Thoracic aorta (tissue), 2 donors: ENCODE data around the gene FOXP1. TPM values are rescaled to one million over a fixed set of nuclear protein-coding genes. Genes with fewer than 3 reads are reported as not detected.

Experiments
- ATAC-seq: fragments of 150-250 bp; one replicate; pipeline ENCODE4 v1.8.0; 2017; ENCODE audit warnings: low read depth; ENCODE audit not compliant: insufficient number of reproducible peaks, low FRiP score
- DNase-seq: peaks from one replicate; pipeline ENCODE4 v3.0.0-alpha.2; 2020; ENCODE audit warnings: low spot score
- H3K27ac ChIP-seq, 2 donors: fragments of 200-600 bp; sonication (generic); 1 replicate in 1 of 2; 2 replicates in 1 of 2; pipeline ENCODE4 v1.5.1; 2016; ENCODE audit warnings: mild to moderate bottlenecking in 2 of 2, moderate library complexity in 2 of 2
- H3K27me3 ChIP-seq: fragments of 200-600 bp; sonication (generic); replicated peaks from 2 replicates; pipeline ENCODE4 v1.6.0; 2016; ENCODE audit warnings: mild to moderate bottlenecking; ENCODE audit not compliant: insufficient read depth
- H3K36me3 ChIP-seq: fragments of 200-600 bp; sonication (generic); one replicate; pipeline ENCODE4 v1.5.1; 2016
- H3K4me1 ChIP-seq, 2 donors: fragments of 200-600 bp; sonication (generic); 1 replicate in 1 of 2; 2 replicates in 1 of 2; pipeline versions ENCODE4 v1.5.1 to v1.6.0; 2016; ENCODE audit warnings: low read depth in 2 of 2, mild to moderate bottlenecking in 1 of 2; ENCODE audit not compliant: control insufficient read depth in 1 of 2
- H3K4me3 ChIP-seq: fragments of 200-600 bp; sonication (generic); 2 replicates; pipeline ENCODE4 v1.5.1; 2016; ENCODE audit warnings: mild to moderate bottlenecking
- H3K9me3 ChIP-seq: fragments of 200-600 bp; sonication (generic); 2 replicates; pipeline ENCODE4 v1.5.1; 2016
- total RNA-seq, 2 donors: library from RNA; depleted of rRNA; stranded (reverse); fragments of >200 nt; gene quantifications; one replicate each; pipeline versions ENCODE4 v1.1.0 to v1.2.3, GENCODE V29; 2016
- TF ChIP-seq, protein P1 (sequence below): fragments of 200-600 bp; sonication (generic); IDR thresholded peaks from one replicate; pipeline ENCODE4 v1.5.1; 2019; ENCODE audit warnings: antibody characterized with exemption

The FOXP1 gene
- total RNA-seq, 2 donors from 2014 or later, result 176 to 255 TPM

DNA sequence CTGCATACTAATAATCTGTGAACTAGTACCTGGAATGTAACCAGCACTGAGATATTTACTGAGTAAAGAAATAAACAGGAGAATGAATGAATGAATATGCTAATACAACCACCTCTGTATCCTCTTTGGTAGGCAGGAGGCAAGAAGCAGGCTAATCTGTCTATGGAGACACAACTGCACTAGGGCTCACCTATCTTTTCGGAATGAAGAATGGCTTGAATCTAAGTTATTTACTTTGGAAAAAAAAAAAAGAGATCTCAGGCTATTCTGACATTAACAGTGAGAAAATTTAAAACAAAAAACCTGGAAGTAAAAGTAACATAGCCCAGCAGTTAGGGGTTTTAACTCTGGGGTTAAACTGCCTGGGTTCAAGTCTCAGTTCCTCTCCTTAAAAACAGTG lies 174.2 kb downstream of the FOXP1 start:
- Histone ChIP-seq H3K4me3 (no peak overlapping the region), H3K36me3 (no peaks in the 10 kb centered on the region), H3K27me3 (no peaks in the 10 kb centered on the region), H3K4me1 (no peaks in the 10 kb centered on the region), H3K9me3 (no peaks in the 10 kb centered on the region), H3K27ac (no peak overlapping the region)
- DNase-seq (no peak), ATAC-seq (no peak)
- TF ChIP-seq, protein P1, sequence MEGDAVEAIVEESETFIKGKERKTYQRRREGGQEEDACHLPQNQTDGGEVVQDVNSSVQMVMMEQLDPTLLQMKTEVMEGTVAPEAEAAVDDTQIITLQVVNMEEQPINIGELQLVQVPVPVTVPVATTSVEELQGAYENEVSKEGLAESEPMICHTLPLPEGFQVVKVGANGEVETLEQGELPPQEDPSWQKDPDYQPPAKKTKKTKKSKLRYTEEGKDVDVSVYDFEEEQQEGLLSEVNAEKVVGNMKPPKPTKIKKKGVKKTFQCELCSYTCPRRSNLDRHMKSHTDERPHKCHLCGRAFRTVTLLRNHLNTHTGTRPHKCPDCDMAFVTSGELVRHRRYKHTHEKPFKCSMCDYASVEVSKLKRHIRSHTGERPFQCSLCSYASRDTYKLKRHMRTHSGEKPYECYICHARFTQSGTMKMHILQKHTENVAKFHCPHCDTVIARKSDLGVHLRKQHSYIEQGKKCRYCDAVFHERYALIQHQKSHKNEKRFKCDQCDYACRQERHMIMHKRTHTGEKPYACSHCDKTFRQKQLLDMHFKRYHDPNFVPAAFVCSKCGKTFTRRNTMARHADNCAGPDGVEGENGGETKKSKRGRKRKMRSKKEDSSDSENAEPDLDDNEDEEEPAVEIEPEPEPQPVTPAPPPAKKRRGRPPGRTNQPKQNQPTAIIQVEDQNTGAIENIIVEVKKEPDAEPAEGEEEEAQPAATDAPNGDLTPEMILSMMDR, result no peak

DNA sequence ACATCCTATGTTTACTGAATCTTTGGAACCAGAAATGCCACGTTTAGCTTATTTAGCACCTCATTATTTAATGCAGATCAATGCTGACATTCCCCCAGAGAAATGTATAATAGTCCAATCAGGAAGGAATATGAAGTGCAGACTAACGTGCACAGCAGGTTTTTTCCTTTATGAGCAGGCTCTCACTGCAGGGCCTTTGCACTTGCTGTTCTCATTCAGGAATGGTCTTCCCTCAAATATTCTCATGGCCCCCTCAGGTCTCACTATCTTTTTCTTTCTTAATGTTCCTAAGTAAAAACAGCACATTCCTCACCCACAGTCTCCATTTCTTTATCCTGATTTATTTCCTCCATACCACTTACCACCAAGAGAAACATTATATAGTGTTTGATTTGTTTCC lies 174.6 kb downstream of the FOXP1 start:
- ATAC-seq (no peak), DNase-seq (no peak)
- TF ChIP-seq, protein P1, result no peak
- H3K4me1 ChIP-seq, result no peaks in the 10 kb centered on the region
- no peak overlapping the region for H3K27ac ChIP-seq
- no peaks in the 10 kb centered on the region for H3K36me3 ChIP-seq
- H3K9me3 ChIP-seq, result no peaks in the 10 kb centered on the region
- no peaks in the 10 kb centered on the region for H3K27me3 ChIP-seq
- H3K4me3 ChIP-seq, result no peak overlapping the region

DNA sequence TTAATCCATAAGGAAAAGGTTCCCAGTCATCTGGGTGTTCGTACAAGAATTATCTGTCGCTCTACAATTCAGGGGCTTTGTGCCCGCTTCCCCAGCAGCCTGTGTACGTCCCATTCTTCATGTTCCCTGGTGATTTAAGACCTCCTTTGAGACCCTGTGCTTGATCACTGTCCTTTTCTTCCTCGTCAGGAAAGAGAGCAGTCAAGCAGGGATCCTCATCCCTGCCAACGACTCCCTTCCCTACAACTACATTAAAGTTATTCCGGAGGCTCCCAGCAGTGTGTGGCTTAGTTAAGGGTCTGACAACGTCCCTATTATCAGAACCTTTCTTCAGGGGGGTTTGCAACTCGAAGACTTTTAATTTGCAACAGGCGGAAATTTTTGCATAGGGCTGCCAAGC lies 175.7 kb downstream of the FOXP1 start:
- no peak overlapping the region for H3K27ac ChIP-seq
- no peaks in the 10 kb centered on the region for H3K27me3 ChIP-seq
- no peaks in the 10 kb centered on the region for H3K9me3 ChIP-seq
- TF ChIP-seq, protein P1, result no peak
- no peaks in the 10 kb centered on the region for H3K36me3 ChIP-seq
- H3K4me3 ChIP-seq, result no peak overlapping the region
- no peak for ATAC-seq
- DNase-seq, result no peak
- H3K4me1 ChIP-seq, result no peaks in the 10 kb centered on the region

DNA sequence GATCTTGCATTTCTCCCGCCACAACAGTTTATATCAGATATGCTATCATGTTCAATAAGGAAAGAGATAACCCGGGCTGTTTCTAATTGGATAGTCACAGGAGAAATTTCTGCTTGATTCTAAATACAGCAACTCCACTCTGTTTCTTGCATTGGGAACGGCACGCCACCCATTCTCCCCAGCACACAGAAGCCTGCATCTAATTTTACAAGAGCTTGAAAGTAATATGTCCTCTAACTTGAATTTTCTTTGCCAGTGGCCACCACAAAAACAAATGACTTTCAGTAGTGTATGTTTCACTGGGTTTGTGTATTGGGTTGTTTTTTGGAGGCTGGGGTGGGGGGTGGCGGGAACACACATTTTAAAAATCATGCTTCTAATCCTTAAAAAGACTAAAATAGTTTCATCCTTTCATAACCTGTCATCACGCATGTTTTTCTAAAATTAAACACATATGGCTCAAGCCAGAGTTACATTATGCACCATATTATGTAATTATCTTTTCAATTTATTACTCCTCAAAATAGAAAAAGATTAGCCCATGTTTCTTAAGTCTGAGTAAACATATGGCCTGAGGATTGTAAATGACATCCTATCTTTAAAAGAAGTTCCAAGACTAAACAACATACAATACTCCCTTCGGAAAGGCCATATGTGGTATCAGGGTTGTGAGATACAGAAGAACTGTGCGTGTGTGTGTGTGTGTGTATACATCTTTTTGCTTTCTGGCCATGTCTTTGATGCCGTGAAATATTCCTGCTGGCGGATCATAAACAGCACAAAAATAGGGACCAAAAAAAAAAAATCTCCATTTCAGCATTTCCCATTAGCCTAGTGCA lies 176.3 kb downstream of the FOXP1 start:
- Histone ChIP-seq H3K36me3 (no peaks in the 10 kb centered on the region), H3K4me1 (no peaks in the 10 kb centered on the region), H3K27me3 (no peaks in the 10 kb centered on the region), H3K9me3 (no peaks in the 10 kb centered on the region), H3K27ac (no peak overlapping the region), H3K4me3 (no peak overlapping the region)
- TF ChIP-seq, protein P1, result no peak
- DNase-seq (no peak), ATAC-seq (no peak)

DNA sequence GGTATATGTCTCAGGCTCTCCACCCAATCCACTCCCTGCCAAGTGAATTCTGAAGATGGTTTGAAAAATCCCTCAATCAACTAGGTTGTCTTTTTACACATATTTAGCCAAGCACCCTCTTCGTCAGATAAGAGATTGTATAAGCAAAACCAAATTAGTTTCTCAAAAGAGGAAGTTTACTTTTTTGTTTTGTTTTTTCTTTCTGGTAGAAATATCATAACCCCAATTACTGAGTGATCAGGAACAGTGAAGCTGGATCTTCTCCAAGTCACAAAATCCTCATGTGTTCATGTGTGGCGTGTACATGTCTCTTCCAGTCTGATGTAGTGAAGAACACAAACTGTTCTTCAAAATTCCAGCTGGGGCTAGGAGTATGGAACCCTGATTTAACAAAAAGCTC lies 180.6 kb downstream of the FOXP1 start:
- no peaks in the 10 kb centered on the region for H3K36me3 ChIP-seq
- TF ChIP-seq, protein P1, result no peak
- no peaks in the 10 kb centered on the region for H3K27me3 ChIP-seq
- ATAC-seq, result no peak
- H3K9me3 ChIP-seq, result no peaks in the 10 kb centered on the region
- H3K4me3 ChIP-seq, result no peak overlapping the region
- no peak overlapping the region for H3K27ac ChIP-seq
- peaks cover 8 to 13% of the 10 kb centered on the region in 2 donors for H3K4me1 ChIP-seq
- DNase-seq, result no peak
